Transverse colon (tissue), 4 donors: ENCODE measurements around the gene GSTT2. TPM values are rescaled to one million over a fixed set of nuclear protein-coding genes. Genes with fewer than 3 reads are reported as not detected.
"Not testable (repeated sequence)": the region's sequence is repeated elsewhere in the genome, so short reads cannot be mapped to it uniquely, and the experiment has no call there.

Experiments
- DNase-seq: peaks from one replicate; pipeline ENCODE4 v3.0.0-alpha.2; 2019
- H3K27ac ChIP-seq, 4 donors: fragments of 200-600 bp; sonication (generic); 2 replicates each; pipeline ENCODE4 v1.5.1; 2016 to 2018; ENCODE audit warnings: inconsistent platforms in 4 of 4
- H3K27me3 ChIP-seq: fragments of 200-600 bp; sonication (generic); 2 replicates; pipeline ENCODE4 v1.5.1; 2017; ENCODE audit warnings: inconsistent platforms
- H3K36me3 ChIP-seq, 4 donors: fragments of 200-600 bp; sonication (generic); 2 replicates each; pipeline ENCODE4 v1.5.1; 2017 to 2019; ENCODE audit warnings: inconsistent platforms in 4 of 4
- H3K4me1 ChIP-seq, 4 donors: fragments of 200-600 bp; sonication (generic); 2 replicates each; pipeline ENCODE4 v1.5.1; 2017 to 2020; ENCODE audit warnings: inconsistent platforms in 4 of 4
- H3K4me3 ChIP-seq, 4 donors: fragments of 200-600 bp; sonication (generic); 1 replicate in 1 of 4; 2 replicates in 3 of 4; pipeline versions ENCODE4 v1.5.1 to v1.6.1; 2017 to 2019; ENCODE audit warnings: inconsistent platforms in 4 of 4
- H3K9me3 ChIP-seq, 2 donors: fragments of 200-600 bp; sonication (generic); 2 replicates each; pipeline ENCODE4 v1.5.1; 2017 to 2019; ENCODE audit warnings: inconsistent platforms in 2 of 2
- EP300 ChIP-seq: sonication (generic); formaldehyde crosslinking; IDR thresholded peaks from one replicate; pipeline ENCODE4 v1.6.1; 2017; ENCODE audit warnings: antibody characterized with exemption, low read depth
- POLR2A ChIP-seq: fragments of 450-650 bp; IDR thresholded peaks from one replicate; pipeline ENCODE4 v1.6.1; 2016; ENCODE audit warnings: antibody characterized with exemption, mild to moderate bottlenecking, moderate library complexity
- POLR2AphosphoS5 ChIP-seq, 3 donors: sonication (generic); formaldehyde crosslinking; IDR thresholded peaks; one replicate each; pipeline ENCODE4 v1.6.1; 2016; ENCODE audit warnings: antibody characterized with exemption in 3 of 3
- WGBS, 2 donors: methylation state at CpG; one replicate each; pipeline ENCODE4 v1.1.5; 2018; ENCODE audit warnings: low coverage in 1 of 2; 5-methylcytosine and 5-hydroxymethylcytosine counted together
- in situ Hi-C, 4 donors: fragments of 200-750 bp; cut with MboI; loops; one replicate each; pipeline versions ENCODE4 v1.15.0 to v1.15.1; 2017; ENCODE audit warnings: low sequenced_read_pairs in 3 of 4, low pct_ligation_motif_present in 1 of 4, low pct_unique_long_range_greater_than_20kb in 1 of 4
- intact Hi-C: fragments of 100-400 bp; cut with DNase I; formaldehyde crosslinking; loops from one replicate; pipeline ENCODE4 v1.15.1; 2023; ENCODE audit warnings: low total_unique reads
- total RNA-seq, 4 donors: library from RNA; depleted of rRNA; stranded (reverse); fragments of >200 nt; gene quantifications; one replicate each; pipeline ENCODE4 v1.1.0, GENCODE V29; 2016
- TF ChIP-seq, protein P1 (sequence below), 5 experiments: fragments of 200-600 bp in 3 of 5; fragments of 450-650 bp in 2 of 5; sonication (generic) in 3 of 5; IDR thresholded peaks; 1 replicate in 2 of 5; 2 replicates in 3 of 5; pipeline ENCODE4 v1.5.1; 2016 to 2017; ENCODE audit warnings: antibody characterized with exemption in 5 of 5, inconsistent platforms in 3 of 5, mild to moderate bottlenecking in 2 of 5, moderate library complexity in 1 of 5

Gene GSTT2
- total RNA-seq: 1 to 10 TPM in 1 of 4 donors, under 1 TPM in 1, not detected in 2; 0.41 to 7.0 TPM

DNA sequence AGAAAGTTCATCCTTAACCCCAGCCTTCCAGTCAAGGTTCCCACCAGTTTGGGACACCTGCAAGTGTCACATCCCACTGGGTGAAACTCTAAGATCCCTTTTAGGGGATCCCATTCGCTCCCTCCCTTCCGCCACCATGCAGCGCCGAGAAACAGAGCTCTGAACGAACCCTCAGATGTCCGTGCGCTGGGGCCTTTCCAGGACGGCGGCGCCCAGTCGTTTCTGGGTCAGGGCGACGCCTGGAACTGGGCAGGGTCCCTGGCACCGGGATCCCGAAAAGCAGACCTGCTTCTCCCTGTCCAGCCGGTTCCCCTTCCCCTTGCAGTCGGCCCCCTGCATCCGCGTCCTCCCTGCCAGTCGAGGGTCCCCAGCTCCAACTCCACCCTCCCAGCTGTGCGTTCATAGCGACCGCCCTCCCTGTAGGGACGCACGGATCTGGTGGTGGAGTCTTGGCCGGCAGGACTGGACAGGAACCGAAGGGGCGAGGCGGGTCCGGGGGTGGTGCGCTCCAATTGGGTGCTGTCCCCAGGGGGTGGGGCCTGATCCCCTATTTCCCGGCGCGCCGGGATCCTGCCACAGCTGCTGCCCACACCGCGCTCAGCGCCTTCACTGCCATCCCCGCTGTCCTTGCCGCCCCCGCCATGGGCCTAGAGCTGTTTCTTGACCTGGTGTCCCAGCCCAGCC is at the start of gene GSTT2:
Gene GSTT2 (plus strand): TSS at position 578 of the 684 bp plus-strand sequence.
- DNase-seq, H3K36me3 ChIP-seq, H3K27me3 ChIP-seq, intact Hi-C loops, H3K4me3 ChIP-seq, H3K27ac ChIP-seq, H3K9me3 ChIP-seq, H3K4me1 ChIP-seq: not testable (repeated sequence)
- no CpG with 5 or more reads among the region's 41 CpGs for WGBS, 2 donors
- in situ Hi-C loops: loop anchor here in 1 of 4 donors (10.0 kb wide), 1 partner anchor 55 kb away; no protein-coding TSS in a partner anchor

DNA sequence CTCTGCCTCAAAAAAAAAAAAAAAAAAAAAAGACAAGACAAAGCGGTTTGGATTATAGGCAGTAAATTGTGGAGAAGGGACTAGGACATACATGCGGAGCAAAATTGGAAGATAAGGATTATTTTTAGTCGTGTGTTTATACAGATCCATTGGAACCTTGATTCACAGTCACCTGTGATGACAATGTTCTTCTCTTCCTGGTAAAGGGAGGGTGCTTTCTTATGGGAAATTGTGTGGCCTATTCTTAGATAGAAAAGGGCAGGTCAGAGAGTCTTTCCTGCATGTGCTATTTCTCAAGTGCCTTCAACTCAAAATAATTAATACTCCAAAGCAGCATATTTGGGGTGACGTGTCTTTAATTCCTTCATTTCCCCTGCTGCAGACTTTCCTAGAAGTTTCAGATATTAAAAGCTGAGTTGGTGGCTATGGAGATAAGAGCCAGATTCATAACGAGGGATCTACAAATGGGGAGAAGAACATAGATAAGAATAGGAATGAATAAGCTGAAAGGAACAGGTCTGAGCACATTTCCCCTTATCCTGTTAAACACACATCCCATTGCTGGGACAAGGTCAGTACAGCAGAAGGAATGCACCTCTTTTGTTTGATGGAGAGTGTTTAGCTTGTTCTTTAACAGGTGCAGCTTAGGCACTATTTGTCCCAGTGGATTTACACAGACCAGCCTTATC is 41.5 kb upstream of the GSTT2 start:
- Histone ChIP-seq H3K9me3 (no peaks in the 10 kb centered on the region), H3K4me1 (no peaks in the 10 kb centered on the region), H3K36me3 (no peaks in the 10 kb centered on the region), H3K4me3 (no peak overlapping the region), H3K27me3 (no peaks in the 10 kb centered on the region), H3K27ac (no peak overlapping the region)
- WGBS, 2 donors: 63 to 77% methylated on average over 4 to 5 of the region's 5 CpGs
- in situ Hi-C loops: no loop called here
- TF ChIP-seq, protein P1, sequence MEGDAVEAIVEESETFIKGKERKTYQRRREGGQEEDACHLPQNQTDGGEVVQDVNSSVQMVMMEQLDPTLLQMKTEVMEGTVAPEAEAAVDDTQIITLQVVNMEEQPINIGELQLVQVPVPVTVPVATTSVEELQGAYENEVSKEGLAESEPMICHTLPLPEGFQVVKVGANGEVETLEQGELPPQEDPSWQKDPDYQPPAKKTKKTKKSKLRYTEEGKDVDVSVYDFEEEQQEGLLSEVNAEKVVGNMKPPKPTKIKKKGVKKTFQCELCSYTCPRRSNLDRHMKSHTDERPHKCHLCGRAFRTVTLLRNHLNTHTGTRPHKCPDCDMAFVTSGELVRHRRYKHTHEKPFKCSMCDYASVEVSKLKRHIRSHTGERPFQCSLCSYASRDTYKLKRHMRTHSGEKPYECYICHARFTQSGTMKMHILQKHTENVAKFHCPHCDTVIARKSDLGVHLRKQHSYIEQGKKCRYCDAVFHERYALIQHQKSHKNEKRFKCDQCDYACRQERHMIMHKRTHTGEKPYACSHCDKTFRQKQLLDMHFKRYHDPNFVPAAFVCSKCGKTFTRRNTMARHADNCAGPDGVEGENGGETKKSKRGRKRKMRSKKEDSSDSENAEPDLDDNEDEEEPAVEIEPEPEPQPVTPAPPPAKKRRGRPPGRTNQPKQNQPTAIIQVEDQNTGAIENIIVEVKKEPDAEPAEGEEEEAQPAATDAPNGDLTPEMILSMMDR (IDR thresholded peaks at IDR 0.05): no peak
- TF ChIP-seq EP300: no peak
- no peak for TF ChIP-seq POLR2AphosphoS5 (IDR thresholded peaks at IDR 0.05)
- no peak for TF ChIP-seq POLR2A
- intact Hi-C loops: no loop called here
- no peak for DNase-seq

DNA sequence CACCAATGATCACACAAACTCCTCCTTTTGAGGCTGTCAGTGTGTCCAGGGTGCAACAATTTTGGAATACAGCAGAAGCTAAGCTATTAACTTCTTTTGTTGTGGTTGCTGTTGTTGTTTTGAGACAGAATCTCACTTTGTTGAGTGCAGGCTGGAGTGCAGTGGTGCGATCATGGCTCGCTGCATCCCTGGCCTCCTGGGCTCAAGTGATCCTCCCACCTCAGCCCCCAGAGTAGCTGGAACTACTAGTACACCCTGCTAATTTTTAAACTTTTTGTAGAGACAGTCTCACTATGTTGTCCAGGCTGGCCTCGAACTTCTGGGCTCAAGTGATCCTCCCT is 40.9 kb upstream of the GSTT2 start:
- H3K27me3 ChIP-seq: no peaks in the 10 kb centered on the region
- H3K27ac ChIP-seq: no peak overlapping the region
- H3K9me3 ChIP-seq: no peaks in the 10 kb centered on the region
- intact Hi-C loops (no loop called here), in situ Hi-C loops (no loop called here)
- no peaks in the 10 kb centered on the region for H3K4me1 ChIP-seq
- DNase-seq: no peak
- no peak overlapping the region for H3K4me3 ChIP-seq
- no peaks in the 10 kb centered on the region for H3K36me3 ChIP-seq
- WGBS, 2 donors: 54% methylated on average over 3 of the region's 3 CpGs; no CpG with 5 or more reads in 1 of the 2 donors
- TF ChIP-seq POLR2A: no peak
- TF ChIP-seq EP300: no peak
- TF ChIP-seq, protein P1 (IDR thresholded peaks at IDR 0.05): no peak
- no peak for TF ChIP-seq POLR2AphosphoS5 (IDR thresholded peaks at IDR 0.05)

DNA sequence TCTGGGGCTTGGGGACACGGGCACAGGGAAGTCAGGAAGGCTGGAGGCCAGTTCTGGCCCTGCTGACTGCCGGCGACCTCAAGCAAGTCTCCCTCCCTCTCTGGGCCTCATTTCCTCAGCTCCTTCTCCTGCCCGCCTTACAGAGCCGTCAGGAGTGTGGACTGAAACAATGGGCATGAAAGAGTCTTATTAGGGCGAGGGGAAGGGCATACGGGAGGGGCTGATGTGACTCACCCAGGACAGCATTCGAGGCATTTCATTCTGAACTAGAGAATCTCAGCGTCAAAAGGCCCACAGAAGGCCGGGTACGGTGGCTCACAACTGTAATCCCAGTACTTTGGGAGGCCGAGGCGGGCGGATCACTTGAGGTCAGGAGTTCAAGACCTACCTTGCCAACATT is 39.8 kb upstream of the GSTT2 start:
- DNase-seq, intact Hi-C loops, H3K4me3 ChIP-seq, H3K27ac ChIP-seq, H3K27me3 ChIP-seq, H3K36me3 ChIP-seq, H3K4me1 ChIP-seq, in situ Hi-C loops, H3K9me3 ChIP-seq: not testable (repeated sequence)
- WGBS, 2 donors: 100% methylated on average over 1 of the region's 14 CpGs; no CpG with 5 or more reads in 1 of the 2 donors

DNA sequence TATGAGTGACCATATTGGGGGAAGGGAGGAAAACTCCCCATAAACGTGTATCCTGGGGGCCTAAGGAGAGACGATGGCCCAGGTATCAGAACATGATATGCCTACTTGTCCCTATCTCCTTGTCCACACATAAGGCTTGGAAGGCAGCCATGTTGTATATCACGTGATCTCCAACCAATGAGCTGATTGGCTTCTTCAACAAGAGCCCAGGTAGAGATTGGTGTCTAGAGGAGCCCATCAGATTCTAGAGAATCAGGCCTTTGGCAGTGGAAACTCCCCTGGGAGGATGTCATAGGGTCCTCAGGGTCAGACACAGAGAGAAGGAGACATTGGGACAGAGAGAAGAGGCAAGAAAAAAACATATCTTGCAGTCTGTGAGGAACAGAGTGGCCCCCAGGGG is 32.5 kb upstream of the GSTT2 start:
- H3K27me3 ChIP-seq, DNase-seq, H3K4me3 ChIP-seq, H3K36me3 ChIP-seq, intact Hi-C loops, in situ Hi-C loops, H3K9me3 ChIP-seq, H3K27ac ChIP-seq, H3K4me1 ChIP-seq: not testable (repeated sequence)
- WGBS, 2 donors: no CpG with 5 or more reads among the region's 3 CpGs

DNA sequence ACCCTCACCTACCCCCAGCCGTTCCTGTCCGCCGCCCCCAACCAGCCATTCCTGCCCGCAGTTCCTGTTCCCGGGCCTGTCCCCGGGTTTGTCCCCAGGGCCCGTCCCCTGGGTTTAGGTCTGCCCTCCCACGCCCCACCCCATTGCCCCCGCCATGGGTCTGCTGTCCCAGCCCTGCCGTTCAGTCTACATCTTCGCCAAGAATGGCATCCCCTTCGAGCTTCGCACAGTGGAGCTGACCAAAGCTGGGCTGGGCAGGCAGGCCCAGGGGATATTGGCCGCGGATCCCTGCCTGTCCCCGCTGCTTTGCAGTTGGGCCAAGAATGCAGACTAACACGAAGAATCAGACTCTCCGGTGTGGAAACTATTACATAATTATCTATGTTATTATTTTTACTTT is 30.2 kb upstream of the GSTT2 start:
- DNase-seq, intact Hi-C loops, H3K27me3 ChIP-seq, H3K4me1 ChIP-seq, H3K36me3 ChIP-seq, H3K9me3 ChIP-seq, in situ Hi-C loops, H3K4me3 ChIP-seq, H3K27ac ChIP-seq: not testable (repeated sequence)
- 80 to 96% methylated on average over 2 to 18 of the region's 18 CpGs for WGBS, 2 donors

DNA sequence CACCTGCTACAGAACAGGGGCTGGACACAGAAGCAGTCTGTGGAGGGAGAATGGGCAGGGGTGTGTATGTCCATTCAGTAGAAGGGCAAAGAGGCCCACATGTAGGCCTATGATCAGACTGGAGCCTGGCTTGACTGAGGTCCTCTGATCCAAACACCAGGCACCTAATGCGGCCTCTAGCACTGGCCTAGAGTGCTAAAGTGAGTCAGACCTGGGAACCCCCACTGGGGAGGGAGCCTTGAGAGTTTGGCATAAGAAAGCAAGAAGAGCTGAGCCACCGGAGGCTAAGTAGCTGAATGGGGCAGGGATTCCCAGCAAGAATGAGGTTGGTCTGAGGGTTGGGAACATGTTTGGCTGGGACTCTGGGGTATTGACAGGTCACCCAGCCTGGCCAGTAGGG is 28.6 kb upstream of the GSTT2 start:
- H3K4me1 ChIP-seq, H3K27ac ChIP-seq, DNase-seq, intact Hi-C loops, H3K27me3 ChIP-seq, H3K4me3 ChIP-seq, H3K36me3 ChIP-seq, H3K9me3 ChIP-seq, in situ Hi-C loops: not testable (repeated sequence)
- 100% methylated on average over 2 of the region's 2 CpGs; no CpG with 5 or more reads in 1 of the 2 donors for WGBS, 2 donors

DNA sequence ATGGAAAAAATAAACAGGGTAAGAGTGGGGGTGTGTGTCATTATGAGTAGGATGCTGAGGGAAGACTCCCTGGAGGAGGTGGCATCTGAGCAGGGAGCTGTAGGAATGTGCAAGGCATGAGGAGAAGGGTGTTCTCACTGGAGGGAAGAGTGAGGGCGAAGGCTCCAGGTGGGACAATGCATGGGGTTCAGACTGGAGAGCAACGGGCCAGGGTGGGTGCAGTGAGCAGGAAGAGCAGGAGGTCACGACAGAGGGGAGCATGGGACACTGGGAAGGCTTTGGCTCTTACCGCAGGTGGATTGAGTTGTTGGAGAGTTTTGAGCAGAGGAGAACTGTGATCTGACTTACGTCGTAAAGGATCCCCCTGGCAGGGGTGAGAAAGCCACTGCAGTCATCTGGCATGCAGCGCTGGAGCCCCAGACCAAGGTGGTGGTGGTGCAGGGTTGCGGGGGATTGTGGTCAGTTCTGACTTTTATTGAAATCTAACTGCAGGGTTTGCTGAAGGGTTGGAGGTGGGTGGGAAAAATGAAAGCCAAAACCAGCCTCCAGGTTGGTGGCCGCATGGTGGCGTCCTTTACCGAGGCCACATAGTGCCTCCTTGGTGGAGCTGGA is 27.0 kb upstream of the GSTT2 start:
- H3K9me3 ChIP-seq, intact Hi-C loops, H3K36me3 ChIP-seq, in situ Hi-C loops, H3K27ac ChIP-seq, DNase-seq, H3K4me3 ChIP-seq, H3K27me3 ChIP-seq, H3K4me1 ChIP-seq: not testable (repeated sequence)
- 67 to 70% methylated on average over 8 to 11 of the region's 11 CpGs for WGBS, 2 donors
